GM12891 (cell line): ENCODE results near the gene ASTN2.

Experiments used
- POLR2A ChIP-seq: IDR thresholded peaks from 2 replicates; pipeline ENCODE4 v1.6.1; 2011; ENCODE audit warnings: low read depth, low read length, control low read depth
- POLR2AphosphoS5 ChIP-seq: IDR thresholded peaks from 2 replicates; pipeline ENCODE4 v1.6.1; 2011; ENCODE audit warnings: low read depth, low read length, control low read depth

DNA sequence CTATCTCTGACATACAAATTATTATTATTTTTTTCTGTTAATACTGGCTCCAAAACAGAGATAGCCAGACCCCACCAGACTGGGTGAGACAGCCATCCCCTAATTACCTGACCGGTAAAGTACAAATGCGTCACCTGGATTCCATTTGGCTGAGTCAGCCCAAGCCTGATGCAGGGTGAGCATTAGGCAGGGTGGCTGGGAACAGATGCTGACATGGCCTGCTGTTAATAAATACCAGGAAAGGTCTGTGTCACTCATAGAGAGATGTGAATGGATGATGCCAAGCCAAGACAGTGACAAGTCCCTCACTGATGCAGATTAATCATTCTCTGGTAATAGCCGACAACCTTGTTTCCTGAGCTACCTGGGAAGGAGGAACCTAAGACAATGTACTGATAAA, 544.3 kb downstream of the ASTN2 start:
- TF ChIP-seq POLR2AphosphoS5 (no peak), POLR2A (no peak)
